Right forelimb (tissue), 1 donor: Measurements from ENCODE around the gene S100PBP.
"Not testable (repeated sequence)": the region's sequence is repeated elsewhere in the genome, so short reads cannot be mapped to it uniquely, and the experiment has no call there.

Experiments
- DNase-seq: peaks from one replicate; pipeline ENCODE4 v3.0.0-alpha.2; 2018

The S100PBP gene

DNA sequence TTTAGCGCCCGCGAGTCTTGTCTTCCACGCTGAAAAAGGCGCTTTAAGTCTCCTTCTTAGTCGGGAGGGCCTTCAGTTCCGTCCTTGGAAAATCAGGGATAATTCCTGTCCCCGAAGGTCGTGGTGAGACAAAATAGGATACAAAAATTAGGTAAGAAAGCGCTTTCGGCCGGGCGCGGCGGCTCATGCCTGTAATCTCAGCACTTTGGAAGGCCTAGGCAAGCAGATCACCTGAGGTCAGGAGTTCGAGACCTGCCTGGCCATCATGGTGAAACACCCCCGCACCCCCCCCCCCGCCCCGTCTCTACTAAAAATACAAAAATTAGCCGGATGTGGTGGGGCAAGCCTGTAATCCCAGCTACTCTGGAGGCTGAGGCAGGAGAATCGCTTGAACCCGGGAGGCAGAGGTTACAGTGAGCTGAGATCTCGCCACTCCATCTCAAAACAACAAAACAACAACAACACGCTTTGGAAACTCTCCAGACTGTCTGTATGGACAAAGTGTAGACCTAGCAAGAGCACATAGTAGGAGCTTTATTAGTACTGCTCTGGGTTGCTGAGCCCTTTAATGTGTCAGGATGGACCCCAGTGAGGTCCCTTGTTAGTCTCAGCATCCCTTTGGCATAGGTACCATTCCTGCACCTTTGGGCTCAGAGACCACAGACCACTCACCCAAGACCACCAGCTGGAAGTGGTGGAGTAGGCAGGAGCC lies 84.5 kb downstream of the S100PBP start:
- DNase-seq = no peak

DNA sequence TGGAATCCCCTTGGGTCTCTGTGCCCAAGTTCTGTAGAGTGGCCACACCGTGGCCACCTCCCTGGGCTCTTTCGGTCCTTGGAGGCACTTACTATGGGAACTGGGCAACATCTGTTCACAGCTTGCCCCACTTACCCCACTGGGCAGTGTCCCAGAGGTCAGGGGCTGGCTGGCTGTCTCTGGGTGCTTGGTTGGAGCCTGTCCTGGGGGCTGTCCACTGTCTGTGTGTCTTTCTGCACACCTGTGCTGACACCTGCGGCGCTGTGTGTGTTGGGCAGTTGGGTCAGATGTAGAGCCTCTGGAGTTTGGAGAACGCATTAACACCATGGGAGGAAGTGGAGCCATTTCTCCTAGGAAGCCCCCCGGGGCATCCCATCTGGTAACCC lies 85.1 kb downstream of the S100PBP start:
- DNase-seq = no peak

DNA sequence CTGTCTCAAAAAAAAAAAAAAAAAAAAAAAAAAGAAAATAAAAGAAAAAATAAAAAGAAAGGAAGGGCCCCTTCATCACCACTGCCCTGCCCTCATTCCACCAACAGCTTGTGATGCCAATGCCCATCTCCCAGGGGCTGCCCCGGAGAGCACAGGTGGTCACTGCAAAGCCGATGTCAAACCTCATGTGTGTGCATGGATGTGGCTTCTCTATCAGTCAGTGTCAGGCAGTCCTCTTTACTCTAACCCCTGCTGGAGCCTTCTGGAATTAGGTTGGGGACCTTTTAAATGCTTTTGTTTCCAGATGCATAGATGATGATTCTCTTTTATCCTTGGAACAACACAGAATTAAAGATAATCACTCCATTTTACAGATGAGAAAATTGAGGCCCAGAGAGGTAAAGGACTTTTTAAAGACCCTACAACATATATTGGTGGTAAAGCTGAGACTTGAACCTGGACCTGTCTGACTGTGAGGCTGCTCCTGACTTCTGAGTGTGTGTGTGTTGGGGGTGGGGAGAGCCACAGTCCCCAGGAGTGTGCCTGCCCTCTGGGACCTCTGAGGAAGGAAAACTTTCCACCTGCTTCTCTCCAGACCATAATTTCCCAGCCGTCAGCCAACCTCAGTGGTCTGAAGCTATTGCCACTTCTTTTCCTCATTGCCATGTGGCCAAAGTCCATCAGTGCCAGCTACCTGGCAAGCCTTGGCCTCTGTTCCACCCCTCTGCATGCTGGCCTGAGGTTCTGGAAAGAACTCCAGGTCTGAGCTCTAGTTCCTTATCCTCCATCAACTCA lies 86.7 kb downstream of the S100PBP start:
- DNase-seq = no peak

DNA sequence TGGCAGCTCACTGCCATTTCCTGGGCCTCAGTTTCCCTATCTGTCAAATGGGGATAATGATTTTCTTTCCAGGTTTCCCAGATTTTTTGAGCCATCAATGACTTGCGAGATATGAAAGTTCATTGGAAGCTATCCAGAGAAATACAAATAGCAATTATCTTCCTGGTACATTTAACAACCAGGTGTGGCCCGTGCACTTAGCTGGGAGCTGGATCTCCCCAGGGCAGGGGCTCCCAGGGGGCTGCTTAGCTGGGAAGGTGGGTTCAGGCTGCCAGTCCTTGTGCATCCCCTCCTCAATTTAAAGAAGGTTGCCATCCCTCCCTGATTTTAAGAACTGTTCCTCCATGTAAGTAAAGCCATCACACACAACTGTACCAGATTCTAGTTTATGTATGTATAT lies 87.3 kb downstream of the S100PBP start:
- DNase-seq = no peak

DNA sequence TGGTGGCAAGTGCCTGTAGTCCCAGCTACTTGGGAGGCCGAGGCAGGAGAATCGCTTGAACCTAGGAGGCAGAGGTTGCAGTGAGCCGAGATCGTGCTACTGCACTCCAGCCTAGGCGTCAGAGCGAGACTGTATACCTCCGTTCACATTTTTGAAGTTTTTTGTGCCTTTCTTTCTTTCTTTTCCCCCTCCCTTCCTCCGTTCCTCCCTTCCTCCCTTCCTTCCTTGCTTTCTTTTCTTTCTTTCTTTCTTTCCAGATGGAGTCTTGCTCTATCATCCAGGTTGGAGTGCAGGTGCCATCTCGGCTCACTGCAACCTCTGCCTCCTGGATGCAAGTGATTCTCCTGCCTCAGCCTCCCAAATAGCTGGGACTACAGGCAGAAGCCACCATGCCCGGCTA lies 88.1 kb downstream of the S100PBP start:
- not testable (repeated sequence) for DNase-seq

DNA sequence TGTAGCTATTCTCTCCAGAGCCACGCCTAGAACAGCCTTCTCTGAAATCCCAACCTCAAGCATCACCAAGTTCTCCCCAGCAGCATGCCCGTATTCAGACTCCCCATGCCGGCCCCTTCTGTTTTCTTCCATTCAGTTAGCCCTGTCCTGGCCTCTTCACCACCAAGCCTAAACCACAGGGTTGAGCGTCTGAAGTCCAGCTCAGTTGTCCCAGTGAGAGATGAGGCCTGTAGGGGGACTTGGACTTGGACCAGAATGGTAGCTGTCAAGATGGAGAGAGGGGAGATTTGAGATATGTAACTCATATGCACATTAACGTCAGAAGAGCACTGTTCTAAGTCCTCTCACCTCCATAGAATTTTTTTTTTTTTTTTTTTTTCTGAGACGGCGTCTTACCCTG lies 89.2 kb downstream of the S100PBP start:
- no peak for DNase-seq

DNA sequence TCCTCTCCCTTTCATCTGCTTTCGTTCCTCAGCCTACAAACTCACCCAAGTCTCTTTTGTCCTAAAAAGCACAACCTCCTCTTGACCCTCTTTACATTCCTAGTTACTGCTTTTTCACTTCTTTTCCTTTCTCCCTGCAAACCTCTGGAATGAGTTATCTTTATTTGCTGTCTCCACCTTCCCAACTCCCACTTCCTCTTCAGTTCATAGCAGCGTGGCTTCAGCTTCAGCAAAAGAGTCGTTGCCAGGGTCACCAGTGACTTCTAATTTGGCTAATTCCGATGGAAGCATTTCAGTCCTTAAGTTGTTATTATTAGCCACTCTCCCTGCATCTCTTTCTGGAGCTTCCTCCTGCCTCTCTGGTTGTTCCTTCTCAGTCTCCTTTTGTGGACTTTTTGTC lies 90.0 kb downstream of the S100PBP start:
- no peak for DNase-seq
